ENCODE data around the gene CXCR4. TPM values are rescaled to one million over a fixed set of nuclear protein-coding genes. Genes with fewer than 3 reads are reported as not detected.

The CXCR4 gene
- total RNA-seq, 2 experiments from 2014 or later: 1,661 to 1,739 TPM

DNA sequence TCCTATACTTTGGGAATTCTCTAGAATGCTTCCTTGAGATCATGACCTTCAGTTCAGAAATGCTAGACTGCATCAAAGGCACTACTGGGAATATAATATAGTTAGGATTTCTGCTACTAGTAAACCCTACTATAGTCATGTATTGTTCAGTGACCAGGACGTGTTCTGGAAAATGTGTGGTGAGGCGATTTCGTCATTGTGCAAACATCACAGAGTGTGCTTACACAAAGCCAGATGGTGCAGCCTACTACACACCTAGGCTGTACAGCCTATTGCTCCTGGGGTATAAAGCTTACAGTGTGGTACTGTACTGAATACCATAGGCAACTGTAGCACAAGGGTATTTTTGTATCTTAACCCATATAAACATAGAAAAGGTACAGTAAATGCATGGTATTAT, 13.0 kb downstream of the CXCR4 start:
- no peak for DNase-seq
- Histone ChIP-seq H3K27me3 (ENCODE audit: control insufficient read depth in 1 of 2, insufficient read depth in 2 of 2, low read length in 2 of 2) (no peaks in the 10 kb centered on the region), H3K27ac (ENCODE audit: low read depth in 1 of 2, low read length in 2 of 2) (no peak overlapping the region), H3K4me3 (ENCODE audit: low read length) (no peak overlapping the region), H3K9me3 (ENCODE audit: control insufficient read depth in 1 of 2, insufficient read depth in 1 of 2, low read length in 2 of 2) (no peaks in the 10 kb centered on the region), H3K36me3 (ENCODE audit: insufficient read depth, low read length) (no peaks in the 10 kb centered on the region), H3K4me1 (ENCODE audit: insufficient read depth, low read length) (no peaks in the 10 kb centered on the region)
- no peaks in the 10 kb centered on the region for H3K9me3 Mint-ChIP-seq
- no peak overlapping the region for H3K4me3 Mint-ChIP-seq
- H3K27me3 Mint-ChIP-seq: no peaks in the 10 kb centered on the region
- POLR2A ChIA-PET: no interaction called here
- H3K36me3 Mint-ChIP-seq (ENCODE audit: low read depth): no peaks in the 10 kb centered on the region
- no peaks in the 10 kb centered on the region for H3K4me1 Mint-ChIP-seq (ENCODE audit: low read depth)
- TF ChIP-seq, protein P1, sequence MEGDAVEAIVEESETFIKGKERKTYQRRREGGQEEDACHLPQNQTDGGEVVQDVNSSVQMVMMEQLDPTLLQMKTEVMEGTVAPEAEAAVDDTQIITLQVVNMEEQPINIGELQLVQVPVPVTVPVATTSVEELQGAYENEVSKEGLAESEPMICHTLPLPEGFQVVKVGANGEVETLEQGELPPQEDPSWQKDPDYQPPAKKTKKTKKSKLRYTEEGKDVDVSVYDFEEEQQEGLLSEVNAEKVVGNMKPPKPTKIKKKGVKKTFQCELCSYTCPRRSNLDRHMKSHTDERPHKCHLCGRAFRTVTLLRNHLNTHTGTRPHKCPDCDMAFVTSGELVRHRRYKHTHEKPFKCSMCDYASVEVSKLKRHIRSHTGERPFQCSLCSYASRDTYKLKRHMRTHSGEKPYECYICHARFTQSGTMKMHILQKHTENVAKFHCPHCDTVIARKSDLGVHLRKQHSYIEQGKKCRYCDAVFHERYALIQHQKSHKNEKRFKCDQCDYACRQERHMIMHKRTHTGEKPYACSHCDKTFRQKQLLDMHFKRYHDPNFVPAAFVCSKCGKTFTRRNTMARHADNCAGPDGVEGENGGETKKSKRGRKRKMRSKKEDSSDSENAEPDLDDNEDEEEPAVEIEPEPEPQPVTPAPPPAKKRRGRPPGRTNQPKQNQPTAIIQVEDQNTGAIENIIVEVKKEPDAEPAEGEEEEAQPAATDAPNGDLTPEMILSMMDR (IDR thresholded peaks at IDR 0.05): no peak
- H3K27ac Mint-ChIP-seq: no peak overlapping the region
- no peak for ATAC-seq (ENCODE audit: poor library complexity)
- CTCF ChIA-PET: no interaction called here
- intact Hi-C loops (cut with DNase I, micrococcal nuclease): loop anchor here in 1 of 2 experiments (10.0 kb wide), 1 partner anchor 50 kb away; no protein-coding TSS in a partner anchor

DNA sequence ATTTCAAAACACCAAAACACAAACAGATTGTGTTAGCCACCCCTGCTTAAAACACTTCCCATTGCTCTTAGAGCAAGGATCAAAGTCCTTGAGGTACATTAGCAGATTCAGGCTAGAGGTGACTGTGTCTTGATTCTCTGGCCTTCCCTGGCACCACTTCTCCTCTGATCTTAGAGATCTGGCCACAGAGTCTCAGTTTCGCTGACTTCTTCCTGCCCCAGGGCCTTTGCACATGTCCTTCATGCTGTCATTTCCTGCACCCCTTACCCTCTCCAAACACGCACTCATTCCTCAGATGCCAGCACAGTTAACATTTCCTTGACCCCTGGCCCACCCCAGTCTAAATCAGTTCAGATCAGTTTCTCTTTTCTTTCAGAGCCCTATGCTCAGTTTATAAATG, 16.9 kb downstream of the CXCR4 start:
- Mint-ChIP-seq H3K27me3 (no peaks in the 10 kb centered on the region), H3K27ac (no peak overlapping the region), H3K36me3 (ENCODE audit: low read depth) (no peaks in the 10 kb centered on the region), H3K4me3 (no peak overlapping the region), H3K4me1 (ENCODE audit: low read depth) (no peaks in the 10 kb centered on the region), H3K9me3 (no peaks in the 10 kb centered on the region)
- TF ChIP-seq, protein P1 (IDR thresholded peaks at IDR 0.05): no peak
- DNase-seq (no peak), ATAC-seq (ENCODE audit: poor library complexity) (no peak)
- Histone ChIP-seq H3K36me3 (ENCODE audit: insufficient read depth, low read length) (no peaks in the 10 kb centered on the region), H3K27ac (ENCODE audit: low read depth in 1 of 2, low read length in 2 of 2) (no peak overlapping the region), H3K27me3 (ENCODE audit: control insufficient read depth in 1 of 2, insufficient read depth in 2 of 2, low read length in 2 of 2) (no peaks in the 10 kb centered on the region), H3K9me3 (ENCODE audit: control insufficient read depth in 1 of 2, insufficient read depth in 1 of 2, low read length in 2 of 2) (no peaks in the 10 kb centered on the region), H3K4me1 (ENCODE audit: insufficient read depth, low read length) (no peaks in the 10 kb centered on the region), H3K4me3 (ENCODE audit: low read length) (no peak overlapping the region)
- ChIA-PET POLR2A (no interaction called here), CTCF (no interaction called here)
- intact Hi-C loops (cut with DNase I, micrococcal nuclease): loop anchor here in 1 of 2 experiments (10.0 kb wide), 1 partner anchor 46 kb away; no protein-coding TSS in a partner anchor

DNA sequence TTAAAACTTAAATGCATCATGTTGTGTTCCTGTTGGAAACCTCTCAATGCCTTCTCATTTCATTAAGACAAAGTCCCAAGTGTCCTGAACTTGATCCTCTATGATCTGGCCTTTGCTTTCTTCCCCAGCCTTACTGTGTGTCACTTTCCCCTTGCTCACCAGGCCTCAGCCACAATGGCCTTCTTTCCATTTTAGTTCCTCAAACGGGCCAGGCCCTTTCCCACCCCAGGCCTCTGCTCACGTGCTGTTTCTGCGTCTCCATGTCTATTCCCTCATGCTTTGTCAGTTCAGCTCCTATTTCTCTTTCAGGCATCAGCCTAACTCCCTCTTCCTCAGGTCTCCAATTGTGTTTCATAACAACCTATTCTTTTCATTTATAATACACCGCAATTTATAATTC, 19.5 kb downstream of the CXCR4 start:
- Histone ChIP-seq H3K36me3 (ENCODE audit: insufficient read depth, low read length) (no peaks in the 10 kb centered on the region), H3K27me3 (ENCODE audit: control insufficient read depth in 1 of 2, insufficient read depth in 2 of 2, low read length in 2 of 2) (no peaks in the 10 kb centered on the region), H3K9me3 (ENCODE audit: control insufficient read depth in 1 of 2, insufficient read depth in 1 of 2, low read length in 2 of 2) (no peaks in the 10 kb centered on the region), H3K4me3 (ENCODE audit: low read length) (no peak overlapping the region), H3K27ac (ENCODE audit: low read depth in 1 of 2, low read length in 2 of 2) (no peak overlapping the region), H3K4me1 (ENCODE audit: insufficient read depth, low read length) (no peaks in the 10 kb centered on the region)
- POLR2A ChIA-PET: no interaction called here
- DNase-seq (no peak), ATAC-seq (ENCODE audit: poor library complexity) (no peak)
- CTCF ChIA-PET: no interaction called here
- no peaks in the 10 kb centered on the region for H3K4me1 Mint-ChIP-seq (ENCODE audit: low read depth)
- H3K27me3 Mint-ChIP-seq: no peaks in the 10 kb centered on the region
- no peak overlapping the region for H3K4me3 Mint-ChIP-seq
- intact Hi-C loops (cut with DNase I, micrococcal nuclease): no loop called here
- no peaks in the 10 kb centered on the region for H3K36me3 Mint-ChIP-seq (ENCODE audit: low read depth)
- H3K27ac Mint-ChIP-seq: no peak overlapping the region
- TF ChIP-seq, protein P1 (IDR thresholded peaks at IDR 0.05): no peak
- no peaks in the 10 kb centered on the region for H3K9me3 Mint-ChIP-seq
